ENCODE results near the gene GNA12.
"Not testable (repeated sequence)": the region's sequence is repeated elsewhere in the genome, so short reads cannot be mapped to it uniquely, and the experiment has no call there.

Gene GNA12

GRCh38 chr7:2679135-2680127 is 164.7 kb downstream of the GNA12 start:
- not testable (repeated sequence) for H3K27me3 Mint-ChIP-seq; H3K36me3 Mint-ChIP-seq (ENCODE audit: low read depth); DNase-seq; H3K27ac Mint-ChIP-seq; H3K9me3 Mint-ChIP-seq; H3K4me3 Mint-ChIP-seq; H3K4me1 Mint-ChIP-seq; ATAC-seq

GRCh38 chr7:2678454-2678853 is 165.7 kb downstream of the GNA12 start:
- DNase-seq; H3K9me3 Mint-ChIP-seq; H3K4me1 Mint-ChIP-seq; H3K36me3 Mint-ChIP-seq (ENCODE audit: low read depth); H3K27ac Mint-ChIP-seq; H3K4me3 Mint-ChIP-seq; ATAC-seq; H3K27me3 Mint-ChIP-seq: not testable (repeated sequence)

Measured in activated naive CD8-positive, alpha-beta T cell treated with anti-CD3 and anti-CD28 coated beads, Interleukin-2, amount 50 U/mL, for 24 hours (primary cell).